GM18526 (cell line): Measurements from ENCODE around the gene ZNF287.

Experiments
- POLR2A ChIP-seq: IDR thresholded peaks from 3 replicates; pipeline ENCODE4 v1.6.1; 2011; ENCODE audit not compliant: insufficient read length; ENCODE audit errors: extremely low read depth

ZNF287 gene

GRCh38 chr17:16529906-16530305, 39.1 kb downstream of the ZNF287 start:
- no peak for TF ChIP-seq POLR2A

GRCh38 chr17:16527298-16527697, 41.7 kb downstream of the ZNF287 start:
- TF ChIP-seq POLR2A, result no peak

GRCh38 chr17:16521070-16521727, 47.8 kb downstream of the ZNF287 start:
- no peak for TF ChIP-seq POLR2A

GRCh38 chr17:16519021-16519420, 50.0 kb downstream of the ZNF287 start:
- no peak for TF ChIP-seq POLR2A

- no peak for TF ChIP-seq POLR2A
These were observed 51.5 kb downstream of the ZNF287 start for GRCh38 chr17:16517477-16517876.

GRCh38 chr17:16516594-16517051, 52.4 kb downstream of the ZNF287 start:
- TF ChIP-seq POLR2A, result no peak

- TF ChIP-seq POLR2A, result no peak
These were observed 53.1 kb downstream of the ZNF287 start for GRCh38 chr17:16515933-16516332.

- no peak for TF ChIP-seq POLR2A
These were observed 55.1 kb downstream of the ZNF287 start for GRCh38 chr17:16513873-16514272.

GRCh38 chr17:16512011-16512410, 57.0 kb downstream of the ZNF287 start:
- no peak for TF ChIP-seq POLR2A

- TF ChIP-seq POLR2A, result no peak
These were observed 57.4 kb downstream of the ZNF287 start for GRCh38 chr17:16511593-16511992.

GRCh38 chr17:16507918-16508533, 61.0 kb downstream of the ZNF287 start:
- TF ChIP-seq POLR2A, result no peak

- no peak for TF ChIP-seq POLR2A
These were observed 62.8 kb downstream of the ZNF287 start for GRCh38 chr17:16506188-16506587.

- TF ChIP-seq POLR2A, result no peak
These were observed 64.0 kb downstream of the ZNF287 start for GRCh38 chr17:16504984-16505383.
